HFF-Myc (cell line): ENCODE data around the gene C11orf97.
"Not testable (repeated sequence)": the region's sequence is repeated elsewhere in the genome, so short reads cannot be mapped to it uniquely, and the experiment has no call there.

Experiments used
- DNase-seq: peaks from one replicate; pipeline ENCODE4 v3.0.0-alpha.2; 2011; ENCODE audit warnings: low read depth; ENCODE audit errors: extremely low read depth
- H3K4me3 ChIP-seq: replicated peaks from 2 replicates; pipeline ENCODE4 v1.5.1; 2011; ENCODE audit warnings: low read depth, mild to moderate bottlenecking, control low read depth, low read length
- TF ChIP-seq, protein P1 (sequence below): IDR thresholded peaks from 2 replicates; pipeline ENCODE4 v1.5.1; 2012; ENCODE audit warnings: mild to moderate bottlenecking, low read depth, low read length, control low read depth; ENCODE audit errors: missing control alignments

The C11orf97 gene

DNA sequence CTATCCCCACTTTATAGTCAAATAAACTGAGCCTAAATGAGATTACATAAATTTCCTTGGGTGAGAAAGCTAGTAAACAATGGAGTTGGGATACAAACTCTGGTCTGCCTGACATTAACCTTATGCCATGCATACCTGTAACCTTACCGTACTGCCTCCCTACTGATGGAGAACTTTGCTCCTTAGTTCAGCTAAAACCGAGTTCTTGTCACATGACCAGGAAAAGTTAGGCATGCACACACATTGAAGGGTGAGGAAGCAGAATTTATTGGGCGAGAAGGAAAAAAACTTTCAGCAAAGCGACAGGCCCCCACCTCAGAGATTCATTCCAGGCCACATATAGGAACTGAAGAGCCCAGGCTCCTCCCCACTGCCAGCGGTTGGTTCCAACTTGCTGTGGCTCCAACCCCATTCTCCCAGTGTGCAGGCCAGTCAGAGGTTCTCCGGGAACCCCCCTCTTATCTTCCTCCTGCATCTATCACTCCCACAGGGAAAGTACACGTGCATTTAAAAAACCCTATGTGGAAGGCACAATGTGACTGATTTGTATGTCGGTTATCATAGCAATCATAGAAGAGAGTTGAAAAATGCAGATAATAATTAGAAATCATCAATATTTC is 51.7 kb downstream of the C11orf97 start:
- TF ChIP-seq, protein P1, sequence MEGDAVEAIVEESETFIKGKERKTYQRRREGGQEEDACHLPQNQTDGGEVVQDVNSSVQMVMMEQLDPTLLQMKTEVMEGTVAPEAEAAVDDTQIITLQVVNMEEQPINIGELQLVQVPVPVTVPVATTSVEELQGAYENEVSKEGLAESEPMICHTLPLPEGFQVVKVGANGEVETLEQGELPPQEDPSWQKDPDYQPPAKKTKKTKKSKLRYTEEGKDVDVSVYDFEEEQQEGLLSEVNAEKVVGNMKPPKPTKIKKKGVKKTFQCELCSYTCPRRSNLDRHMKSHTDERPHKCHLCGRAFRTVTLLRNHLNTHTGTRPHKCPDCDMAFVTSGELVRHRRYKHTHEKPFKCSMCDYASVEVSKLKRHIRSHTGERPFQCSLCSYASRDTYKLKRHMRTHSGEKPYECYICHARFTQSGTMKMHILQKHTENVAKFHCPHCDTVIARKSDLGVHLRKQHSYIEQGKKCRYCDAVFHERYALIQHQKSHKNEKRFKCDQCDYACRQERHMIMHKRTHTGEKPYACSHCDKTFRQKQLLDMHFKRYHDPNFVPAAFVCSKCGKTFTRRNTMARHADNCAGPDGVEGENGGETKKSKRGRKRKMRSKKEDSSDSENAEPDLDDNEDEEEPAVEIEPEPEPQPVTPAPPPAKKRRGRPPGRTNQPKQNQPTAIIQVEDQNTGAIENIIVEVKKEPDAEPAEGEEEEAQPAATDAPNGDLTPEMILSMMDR = no peak
- DNase-seq = no peak
- H3K4me3 ChIP-seq = no peak overlapping the region

DNA sequence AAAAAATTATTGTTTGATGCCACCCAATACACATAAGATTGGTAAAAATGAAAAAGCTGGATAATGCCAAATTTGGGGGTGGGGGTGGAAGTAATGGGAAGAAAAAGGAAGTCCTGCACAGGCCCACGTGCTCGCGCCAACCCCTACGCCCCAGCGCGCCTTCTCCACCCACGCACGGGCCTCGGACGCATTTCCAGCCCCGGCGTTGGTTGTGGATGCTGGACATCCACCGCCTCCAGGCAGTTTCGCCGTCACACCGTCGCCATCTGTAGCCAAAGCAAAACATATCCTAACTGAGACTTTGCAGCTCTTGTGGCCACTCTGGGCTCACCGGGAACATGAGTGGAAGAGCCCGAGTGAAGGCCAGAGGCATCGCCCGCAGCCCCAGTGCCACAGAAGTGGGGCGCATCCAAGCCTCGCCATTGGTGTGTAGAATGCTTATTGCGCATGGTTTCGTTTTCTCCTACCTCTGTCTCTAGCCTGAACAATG is 55.0 kb downstream of the C11orf97 start, which contains the start of gene PIWIL4:
PIWIL4 (plus strand) TSS at position 188 of the 490 bp plus-strand sequence; CDS start at position 339, 151 bp downstream.
- no peak for DNase-seq
- H3K4me3 ChIP-seq = no peak within 1 kb of the TSS
- TF ChIP-seq, protein P1 = no peak

DNA sequence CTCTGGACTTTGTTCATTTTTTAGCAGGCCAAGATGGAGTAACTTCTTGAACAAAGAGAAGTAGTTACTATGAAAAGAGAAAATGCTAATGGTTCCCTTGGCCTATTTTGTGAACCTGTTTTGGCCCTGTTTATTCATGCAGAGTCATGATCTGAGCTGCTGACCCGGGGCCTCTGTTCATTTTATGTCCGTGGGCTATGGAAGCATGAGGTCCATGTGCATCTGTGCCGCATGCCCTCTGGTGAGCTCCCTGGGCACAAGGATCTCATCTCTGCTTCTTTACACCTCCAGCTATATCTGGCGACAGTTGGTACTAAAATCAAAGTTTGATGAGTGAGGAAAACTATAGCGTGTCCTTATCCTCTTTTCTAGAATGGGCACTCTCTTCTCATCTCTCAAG is 55.9 kb downstream of the C11orf97 start:
- no peak for DNase-seq
- TF ChIP-seq, protein P1 = no peak
- H3K4me3 ChIP-seq = no peak overlapping the region

DNA sequence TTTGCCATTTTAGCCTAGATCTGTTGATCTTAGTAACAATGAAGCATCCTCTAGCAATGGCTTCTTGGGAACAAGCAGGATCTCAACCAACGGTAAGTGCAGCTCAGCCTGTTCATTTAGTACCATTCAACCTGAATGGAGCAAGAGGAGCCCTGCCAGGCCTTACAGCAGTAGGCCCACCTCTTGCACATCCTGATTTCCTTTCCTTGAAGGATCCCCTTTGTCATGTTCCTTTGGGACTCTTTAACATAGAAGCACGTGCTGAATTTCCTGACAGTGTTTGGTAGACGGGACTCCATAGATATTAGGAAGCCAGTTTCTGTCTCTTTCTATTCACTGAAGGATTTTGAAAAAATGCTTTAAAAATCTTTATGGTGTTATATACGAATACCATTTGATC is 56.5 kb downstream of the C11orf97 start:
- no peak for DNase-seq
- TF ChIP-seq, protein P1 = no peak
- H3K4me3 ChIP-seq = no peak overlapping the region

DNA sequence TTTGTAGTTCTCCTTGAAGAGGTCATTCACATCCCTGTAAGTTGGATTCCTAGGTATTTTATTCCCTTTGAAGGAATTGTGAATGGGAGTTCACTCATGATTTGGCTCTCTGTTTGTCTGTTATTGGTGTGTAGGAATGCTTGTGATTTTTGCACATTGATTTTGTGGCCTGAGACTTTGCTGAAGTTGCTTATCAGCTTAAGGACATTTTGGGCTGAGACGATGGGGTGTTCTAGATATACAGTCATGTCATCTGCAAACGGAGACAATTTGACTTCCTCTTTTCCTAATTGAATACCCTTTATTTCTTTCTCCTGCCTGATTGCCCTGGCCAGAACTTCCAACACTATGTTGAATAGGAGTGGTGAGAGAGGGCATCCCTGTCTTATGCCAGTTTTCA is 60.7 kb downstream of the C11orf97 start:
- H3K4me3 ChIP-seq, DNase-seq: not testable (repeated sequence)

DNA sequence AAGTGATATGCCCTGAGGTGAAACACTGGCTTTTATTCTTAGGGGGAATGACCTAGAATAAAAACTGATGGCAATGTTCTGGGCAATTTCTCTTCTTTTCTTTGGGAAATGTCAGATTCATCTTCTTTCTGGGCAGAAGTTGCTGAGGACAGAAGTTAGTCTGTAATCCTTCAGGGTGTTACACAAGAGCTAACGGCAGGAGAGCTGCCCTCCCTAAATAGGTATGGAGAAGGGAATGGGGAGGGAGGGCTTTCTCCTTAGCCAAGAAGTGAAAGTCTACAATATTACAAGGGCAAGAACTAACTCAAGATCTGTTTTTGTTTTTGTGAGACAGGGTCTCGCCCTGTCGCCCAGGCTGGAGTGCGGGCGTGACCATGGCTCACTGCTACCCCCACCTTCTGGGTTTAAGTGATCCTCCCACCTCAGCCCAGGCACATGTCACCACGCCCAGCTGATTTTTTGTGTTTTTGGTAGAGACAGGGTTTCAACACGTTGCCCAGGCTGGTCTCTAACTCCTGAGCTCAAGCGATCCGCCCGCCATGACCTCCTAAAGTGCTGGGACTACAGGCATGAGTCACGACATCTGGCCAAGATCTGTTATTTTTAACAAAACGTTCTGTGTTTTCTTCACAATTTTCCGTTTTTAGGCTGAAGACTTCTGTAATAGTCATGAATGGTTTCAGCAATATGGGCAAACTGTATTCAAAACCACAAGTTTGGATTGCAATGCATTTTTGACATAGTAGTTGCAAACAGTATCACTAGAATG is 62.1 kb downstream of the C11orf97 start:
- TF ChIP-seq, protein P1 = no peak
- H3K4me3 ChIP-seq = 0 out of 2 replicates have a peak overlapping the region, but pooled peaks have one; percentile 2
- peak; percentile 50 for DNase-seq

DNA sequence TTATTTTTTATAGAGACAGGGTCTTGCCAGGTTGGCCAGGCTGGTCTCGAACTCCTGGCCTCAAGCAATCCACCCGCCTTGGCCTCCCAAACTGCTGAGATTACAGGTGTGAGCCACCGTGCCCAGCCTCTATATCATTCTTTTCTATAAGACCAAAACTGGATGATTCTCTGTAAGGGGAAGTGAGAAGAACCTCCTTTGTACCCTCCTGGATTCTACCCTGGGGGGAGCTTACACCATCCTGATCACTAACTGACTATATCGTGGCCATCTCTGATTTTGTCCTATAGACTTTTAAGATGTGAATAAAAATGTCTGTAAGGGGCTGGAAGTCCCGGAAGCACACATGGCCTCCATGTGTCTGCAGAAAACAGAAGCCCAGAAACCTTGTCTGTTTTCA is 64.0 kb downstream of the C11orf97 start:
- no peak for DNase-seq
- TF ChIP-seq, protein P1 = no peak
- no peak overlapping the region for H3K4me3 ChIP-seq
